ENCODE data around the gene ASB13. TPM values are rescaled to one million over a fixed set of nuclear protein-coding genes. Genes with fewer than 3 reads are reported as not detected.
A peak's percentile ranks its signal among the peaks of the same experiment; 100 is the strongest.

The ASB13 gene
- polyA plus RNA-seq, 3 donors: 13.3 to 44.1 (median 37.8) TPM

DNA sequence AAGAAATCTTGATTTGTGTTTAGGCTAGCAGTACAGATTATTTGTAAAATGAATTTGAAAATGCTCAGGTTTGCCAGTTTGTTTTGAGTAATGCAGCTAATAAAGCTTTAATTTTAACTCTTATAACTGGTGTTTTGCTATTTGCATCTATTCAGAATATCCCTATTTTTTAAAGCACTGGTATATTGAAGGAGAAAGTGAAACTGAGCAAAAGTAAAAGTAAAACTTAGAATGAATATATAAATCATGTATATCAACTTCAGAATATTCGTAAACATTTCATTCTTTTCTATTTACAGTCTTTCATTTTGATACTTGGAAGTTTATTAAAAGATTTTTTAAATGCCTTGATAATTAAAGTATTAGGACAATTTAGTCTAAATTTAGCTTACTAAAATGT, 44.5 kb upstream of the ASB13 start:
- Mint-ChIP-seq H3K4me1 (peaks cover 27% of the 10 kb centered on the region), H3K27ac (peak overlapping the region in 2 of 7 donors; percentile 76 to 89), H3K9me3 (no peaks in the 10 kb centered on the region), H3K36me3 (peaks cover 0 to 5% of the 10 kb centered on the region in 2 donors), H3K27me3 (ENCODE audit: low read depth in 3 of 3) (peaks cover 0 to 1% (median 0%) of the 10 kb centered on the region in 3 donors), H3K4me3 (peak overlapping the region; percentile 67 to 72)
- H3K27ac ChIP-seq (ENCODE audit: low read depth in 1 of 2, low read length in 2 of 2): peak overlapping the region in 1 of 2 donors; percentile 78
- peaks cover 25% of the 10 kb centered on the region for H4K20me1 ChIP-seq (ENCODE audit: insufficient read depth, low read length)
- no peaks in the 10 kb centered on the region for H3K27me3 ChIP-seq (ENCODE audit: control insufficient read depth in 2 of 2, insufficient read depth in 2 of 2, low read length in 2 of 2)
- peak overlapping the region; percentile 70 for H3K4me2 ChIP-seq (replicated peaks; ENCODE audit: extremely low read depth, low read length, poor library complexity, severe bottlenecking)
- WGBS (ENCODE audit: insufficient coverage): no CpG with 5 or more reads among the region's 1 CpG
- H2AFZ ChIP-seq (ENCODE audit: insufficient read depth, low read depth, low read length, poor library complexity, severe bottlenecking): no peak overlapping the region
- TF ChIP-seq, protein P1, sequence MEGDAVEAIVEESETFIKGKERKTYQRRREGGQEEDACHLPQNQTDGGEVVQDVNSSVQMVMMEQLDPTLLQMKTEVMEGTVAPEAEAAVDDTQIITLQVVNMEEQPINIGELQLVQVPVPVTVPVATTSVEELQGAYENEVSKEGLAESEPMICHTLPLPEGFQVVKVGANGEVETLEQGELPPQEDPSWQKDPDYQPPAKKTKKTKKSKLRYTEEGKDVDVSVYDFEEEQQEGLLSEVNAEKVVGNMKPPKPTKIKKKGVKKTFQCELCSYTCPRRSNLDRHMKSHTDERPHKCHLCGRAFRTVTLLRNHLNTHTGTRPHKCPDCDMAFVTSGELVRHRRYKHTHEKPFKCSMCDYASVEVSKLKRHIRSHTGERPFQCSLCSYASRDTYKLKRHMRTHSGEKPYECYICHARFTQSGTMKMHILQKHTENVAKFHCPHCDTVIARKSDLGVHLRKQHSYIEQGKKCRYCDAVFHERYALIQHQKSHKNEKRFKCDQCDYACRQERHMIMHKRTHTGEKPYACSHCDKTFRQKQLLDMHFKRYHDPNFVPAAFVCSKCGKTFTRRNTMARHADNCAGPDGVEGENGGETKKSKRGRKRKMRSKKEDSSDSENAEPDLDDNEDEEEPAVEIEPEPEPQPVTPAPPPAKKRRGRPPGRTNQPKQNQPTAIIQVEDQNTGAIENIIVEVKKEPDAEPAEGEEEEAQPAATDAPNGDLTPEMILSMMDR (IDR thresholded peaks at IDR 0.05): no peak
- intact Hi-C loops (cut with micrococcal nuclease): no loop called here
- no peaks in the 10 kb centered on the region for H3K9me3 ChIP-seq (replicated peaks in 1 of 2; ENCODE audit: control insufficient read depth in 1 of 2, insufficient read depth in 1 of 2, low read length in 2 of 2)
- DNase-seq: peak in 1 of 3 donors; percentile 8
- no peaks in the 10 kb centered on the region for H3K36me3 ChIP-seq (replicated peaks in 1 of 2; ENCODE audit: control insufficient read depth in 1 of 2, insufficient read depth in 2 of 2, low read length in 2 of 2)
- peaks cover 4 to 14% of the 10 kb centered on the region in 2 donors for H3K4me1 ChIP-seq (ENCODE audit: control insufficient read depth in 1 of 2, insufficient read depth in 2 of 2, low read length in 2 of 2)
- H3K4me3 ChIP-seq (replicated peaks in 1 of 3; ENCODE audit: low read depth in 2 of 3, low read length in 3 of 3): peak overlapping the region; percentile 41 to 80 (median 74)
- H3K9ac ChIP-seq (ENCODE audit: insufficient read depth, low read length, poor library complexity, severe bottlenecking): peak overlapping the region; percentile 54
- H3K79me2 ChIP-seq (ENCODE audit: insufficient read depth, low read length): peaks cover 91% of the 10 kb centered on the region

DNA sequence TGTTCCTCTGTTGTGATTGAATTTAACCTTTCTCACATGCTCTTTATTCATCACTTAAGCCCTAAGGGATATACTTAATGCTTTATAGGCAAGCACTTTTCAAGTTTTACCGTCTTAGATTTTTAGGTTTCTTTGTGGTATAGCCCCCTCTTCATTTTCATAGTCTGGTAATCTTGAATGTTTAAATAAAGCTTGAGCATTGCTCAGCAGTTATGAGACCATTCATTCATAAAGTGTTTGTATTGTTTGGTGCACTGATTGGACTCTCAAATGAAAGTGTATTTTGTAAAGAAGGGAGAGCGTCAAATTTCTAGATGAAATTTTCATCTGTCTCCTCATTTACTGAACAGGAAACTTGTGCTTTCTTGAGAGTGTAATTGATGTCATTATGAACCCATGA, 43.5 kb upstream of the ASB13 start:
- Histone ChIP-seq H3K4me1 (ENCODE audit: control insufficient read depth in 1 of 2, insufficient read depth in 2 of 2, low read length in 2 of 2) (peaks cover 4 to 14% of the 10 kb centered on the region in 2 donors), H3K27me3 (ENCODE audit: control insufficient read depth in 2 of 2, insufficient read depth in 2 of 2, low read length in 2 of 2) (no peaks in the 10 kb centered on the region), H3K9me3 (replicated peaks in 1 of 2; ENCODE audit: control insufficient read depth in 1 of 2, insufficient read depth in 1 of 2, low read length in 2 of 2) (no peaks in the 10 kb centered on the region), H3K79me2 (ENCODE audit: insufficient read depth, low read length) (peaks cover 94% of the 10 kb centered on the region), H2AFZ (ENCODE audit: insufficient read depth, low read depth, low read length, poor library complexity, severe bottlenecking) (no peak overlapping the region), H3K4me2 (replicated peaks; ENCODE audit: extremely low read depth, low read length, poor library complexity, severe bottlenecking) (no peak overlapping the region), H3K4me3 (replicated peaks in 1 of 3; ENCODE audit: low read depth in 2 of 3, low read length in 3 of 3) (no peak overlapping the region), H4K20me1 (ENCODE audit: insufficient read depth, low read length) (peaks cover 30% of the 10 kb centered on the region), H3K36me3 (replicated peaks in 1 of 2; ENCODE audit: control insufficient read depth in 1 of 2, insufficient read depth in 2 of 2, low read length in 2 of 2) (no peaks in the 10 kb centered on the region), H3K27ac (ENCODE audit: low read depth in 1 of 2, low read length in 2 of 2) (no peak overlapping the region), H3K9ac (ENCODE audit: insufficient read depth, low read length, poor library complexity, severe bottlenecking) (no peak overlapping the region)
- H3K36me3 Mint-ChIP-seq: peaks cover 0 to 5% of the 10 kb centered on the region in 2 donors
- DNase-seq: no peak
- no peak overlapping the region for H3K27ac Mint-ChIP-seq
- H3K27me3 Mint-ChIP-seq (ENCODE audit: low read depth in 3 of 3): peaks cover 0 to 1% (median 0%) of the 10 kb centered on the region in 3 donors
- intact Hi-C loops (cut with micrococcal nuclease): no loop called here
- WGBS (ENCODE audit: insufficient coverage): no CpG with 5 or more reads among the region's 2 CpGs
- TF ChIP-seq, protein P1 (IDR thresholded peaks at IDR 0.05): no peak
- peaks cover 24% of the 10 kb centered on the region for H3K4me1 Mint-ChIP-seq
- no peak overlapping the region for H3K4me3 Mint-ChIP-seq
- H3K9me3 Mint-ChIP-seq: no peaks in the 10 kb centered on the region

Measured in CD14-positive monocyte (primary cell).